Stimulated activated CD8-positive, alpha-beta memory T cell treated with anti-CD3 and anti-CD28 coated beads, Interleukin-4, amount 100 ng/mL, for 1 hour (primary cell): Measurements from ENCODE around the gene IL22RA1.

Experiments used
- DNase-seq, 2 donors: peaks; one replicate each; pipeline ENCODE4 v3.0.0-alpha.2; 2020; ENCODE audit warnings: low read depth in 2 of 2, low spot score in 1 of 2

Gene IL22RA1

GRCh38 chr1:24138476-24139221, 4.3 kb downstream of the IL22RA1 start:
- no peak for DNase-seq

- no peak for DNase-seq
Observed at GRCh38 chr1:24136956-24137539, 5.9 kb downstream of the IL22RA1 start.

- no peak for DNase-seq
Observed at GRCh38 chr1:24134376-24134775, 8.6 kb downstream of the IL22RA1 start.

GRCh38 chr1:24133819-24134218, 9.1 kb downstream of the IL22RA1 start:
- no peak for DNase-seq

- no peak for DNase-seq
Observed at GRCh38 chr1:24130385-24130784, 12.6 kb downstream of the IL22RA1 start.

- DNase-seq, result no peak
Observed at GRCh38 chr1:24127801-24128363, 15.1 kb downstream of the IL22RA1 start.

GRCh38 chr1:24127134-24127800, 15.7 kb downstream of the IL22RA1 start:
- no peak for DNase-seq

GRCh38 chr1:24126672-24127023, 16.3 kb downstream of the IL22RA1 start:
- no peak for DNase-seq

GRCh38 chr1:24126018-24126671, 16.8 kb downstream of the IL22RA1 start:
- no peak for DNase-seq

GRCh38 chr1:24125456-24125855, 17.5 kb downstream of the IL22RA1 start:
- DNase-seq, result no peak

- DNase-seq, result no peak
Observed at GRCh38 chr1:24124980-24125379, 18.0 kb downstream of the IL22RA1 start.

GRCh38 chr1:24123611-24124010, 19.3 kb downstream of the IL22RA1 start:
- DNase-seq, result no peak

GRCh38 chr1:24122776-24123175, 20.2 kb downstream of the IL22RA1 start:
- DNase-seq, result no peak

GRCh38 chr1:24121406-24121805, 21.5 kb downstream of the IL22RA1 start:
- no peak for DNase-seq

GRCh38 chr1:24120965-24121364, 22.0 kb downstream of the IL22RA1 start:
- no peak for DNase-seq

GRCh38 chr1:24119859-24120756, 22.8 kb downstream of the IL22RA1 start:
- no peak for DNase-seq

GRCh38 chr1:24119489-24119858, 23.5 kb downstream of the IL22RA1 start:
- no peak for DNase-seq

GRCh38 chr1:24118410-24119242, 24.3 kb downstream of the IL22RA1 start:
- DNase-seq, result no peak

- DNase-seq, result no peak
Observed at GRCh38 chr1:24117722-24118409, 25.1 kb downstream of the IL22RA1 start.
